Caco-2 (cell line): ENCODE results near the gene PI4KA. TPM values are rescaled to one million over a fixed set of nuclear protein-coding genes. Genes with fewer than 3 reads are reported as not detected.

ENCODE experiments used
- BruUV-seq: library from RNA; stranded (reverse); fragments of 400-500 nt; replicated peaks from 2 replicates; lab custom pipeline; 2021; lab: Mats Ljungman, UMichigan
- CTCF ChIA-PET: fragments of 300-600 bp; sonication (Branson Sonifier 250); formaldehyde crosslinking; loops from one replicate; lab custom pipeline; 2022; ENCODE audit warnings: antibody characterized with exemption; lab: Charles Lee
- POLR2A ChIA-PET: fragments of 300-600 bp; sonication (Branson Sonifier 250); formaldehyde crosslinking; loops from one replicate; lab custom pipeline; 2022; ENCODE audit warnings: antibody characterized with exemption; lab: Charles Lee
- DNase-seq, 2 experiments: peaks; one replicate each; pipeline versions ENCODE4 v3.0.0 to v3.0.0-alpha.2; 2020 to 2022
- H3K27me3 ChIP-seq: replicated peaks from 2 replicates; pipeline ENCODE4 v1.6.0; 2011; ENCODE audit warnings: low read length; ENCODE audit not compliant: control insufficient read depth, insufficient read depth
- H3K36me3 ChIP-seq: 2 replicates; pipeline ENCODE4 v1.5.1; 2011; ENCODE audit warnings: low read length; ENCODE audit not compliant: control insufficient read depth, insufficient read depth
- H3K4me1 ChIP-seq: fragments of 250-450 bp; sonication (Bioruptor Pico); 2 replicates; pipeline ENCODE4 v1.5.1; 2020; ENCODE audit warnings: mild to moderate bottlenecking
- H3K4me3 ChIP-seq: 2 replicates; pipeline ENCODE4 v1.5.1; 2011; ENCODE audit warnings: low read depth, mild to moderate bottlenecking, control low read depth, low read length
- H3K9me3 ChIP-seq: fragments of 250-450 bp; sonication (Bioruptor Pico); 2 replicates; pipeline ENCODE4 v1.5.1; 2020; ENCODE audit warnings: mild to moderate bottlenecking, moderate library complexity
- H3K27ac Mint-ChIP-seq: one replicate; pipeline ENCODE4 v1.8.0; 2022; ENCODE audit warnings: mixed read lengths; ENCODE audit not compliant: unreplicated experiment
- H3K27me3 Mint-ChIP-seq: one replicate; pipeline ENCODE4 v1.8.0; 2022; ENCODE audit warnings: mixed read lengths; ENCODE audit not compliant: insufficient read depth, unreplicated experiment
- H3K36me3 Mint-ChIP-seq: one replicate; pipeline ENCODE4 v1.8.0; 2022; ENCODE audit warnings: mild to moderate bottlenecking, mixed read lengths; ENCODE audit not compliant: insufficient read depth, unreplicated experiment
- H3K4me1 Mint-ChIP-seq: one replicate; pipeline ENCODE4 v1.8.0; 2022; ENCODE audit warnings: low read depth, mixed read lengths; ENCODE audit not compliant: unreplicated experiment
- H3K4me3 Mint-ChIP-seq: one replicate; pipeline ENCODE4 v1.8.0; 2022; ENCODE audit warnings: mild to moderate bottlenecking, moderate library complexity, mixed read lengths; ENCODE audit not compliant: unreplicated experiment
- H3K9me3 Mint-ChIP-seq: one replicate; pipeline ENCODE4 v1.8.0; 2022; ENCODE audit warnings: mixed read lengths; ENCODE audit not compliant: unreplicated experiment
- CTCF ChIP-seq, 2 experiments: fragments of 200-600 bp in 1 of 2; IDR thresholded peaks; 1 replicate in 1 of 2; 2 replicates in 1 of 2; pipeline versions ENCODE4 v1.5.1 to v1.8.0; 2011 to 2022; ENCODE audit warnings: antibody characterized with exemption in 1 of 2, control low read depth in 1 of 2, inconsistent platforms in 1 of 2, low read depth in 1 of 2, low read length in 1 of 2, mild to moderate bottlenecking in 1 of 2, moderate library complexity in 1 of 2; ENCODE audit not compliant: insufficient read depth in 1 of 2, severe bottlenecking in 1 of 2, unreplicated experiment in 1 of 2
- intact Hi-C: fragments of 100-400 bp; cut with micrococcal nuclease; formaldehyde crosslinking; loops from one replicate; pipeline ENCODE4 v1.10.0; 2022; ENCODE audit not compliant: unreplicated experiment
- total RNA-seq: library from RNA; stranded (reverse); gene quantifications from 2 replicates; pipeline ENCODE4 v1.2.3, GENCODE V29; 2022

PI4KA gene
- total RNA-seq, 1 experiment from 2014 or later = 66.9 TPM

GRCh38 chr22:20787746-20788626 lies 70.6 kb downstream of the PI4KA start:
- intact Hi-C loops = no loop called here
- Histone ChIP-seq H3K36me3 (0 out of 2 replicates have a peak, but pooled peaks cover 2% of the 10 kb centered on the region), H3K27me3 (no peaks in the 10 kb centered on the region), H3K4me3 (no peak overlapping the region), H3K4me1 (peaks cover 5% of the 10 kb centered on the region; the same call in 1 of the 2 replicates), H3K9me3 (no peaks in the 10 kb centered on the region)
- no peak for TF ChIP-seq CTCF (IDR thresholded peaks at IDR 0.05; ENCODE audit: insufficient read depth in 1 of 2, low read depth in 1 of 2, low read length in 1 of 2, severe bottlenecking in 1 of 2, unreplicated experiment in 1 of 2)
- BruUV-seq = no TSS peak
- Mint-ChIP-seq H3K4me1 (no peaks in the 10 kb centered on the region), H3K27me3 (no peaks in the 10 kb centered on the region), H3K36me3 (peaks cover 12% of the 10 kb centered on the region), H3K9me3 (no peaks in the 10 kb centered on the region), H3K4me3 (no peak overlapping the region), H3K27ac (no peak overlapping the region)
- ChIA-PET POLR2A (no interaction called here), CTCF (no interaction called here)
- DNase-seq = no peak

- no TSS peak for BruUV-seq
- H3K36me3 Mint-ChIP-seq = peaks cover 14% of the 10 kb centered on the region
Measured at GRCh38 chr22:20787223-20787622, 71.4 kb downstream of the PI4KA start.

More at GRCh38 chr22:20787223-20787622, 71.4 kb downstream of the PI4KA start:
- Mint-ChIP-seq H3K4me1 (no peaks in the 10 kb centered on the region), H3K9me3 (no peaks in the 10 kb centered on the region), H3K27ac (no peak overlapping the region), H3K4me3 (no peak overlapping the region), H3K27me3 (no peaks in the 10 kb centered on the region)
- H3K36me3 ChIP-seq = 0 out of 2 replicates have a peak, but pooled peaks cover 2% of the 10 kb centered on the region
- ChIA-PET CTCF (no interaction called here), POLR2A (no interaction called here)
- no peak overlapping the region for H3K4me3 ChIP-seq
- intact Hi-C loops = no loop called here
- no peaks in the 10 kb centered on the region for H3K9me3 ChIP-seq
- DNase-seq = no peak
- H3K27me3 ChIP-seq = no peaks in the 10 kb centered on the region
- TF ChIP-seq CTCF (IDR thresholded peaks at IDR 0.05; ENCODE audit: insufficient read depth in 1 of 2, low read depth in 1 of 2, low read length in 1 of 2, severe bottlenecking in 1 of 2, unreplicated experiment in 1 of 2) = no peak
- H3K4me1 ChIP-seq = peaks cover 5% of the 10 kb centered on the region; the same call in 1 of the 2 replicates
